GM23338 (cell line): Measurements from ENCODE around the gene AMPD2. TPM values are rescaled to one million over a fixed set of nuclear protein-coding genes. Genes with fewer than 3 reads are reported as not detected.

Experiments used
- ATAC-seq: fragments of 200-7000 bp; cut with Tn5 transposase; 3 replicates; pipeline ENCODE4 v1.9.1; 2020
- DNase-seq: peaks from one replicate; pipeline ENCODE4 v3.0.0-alpha.2; 2015; ENCODE audit warnings: low spot score
- H2AFZ ChIP-seq: fragments of 200-600 bp; sonication (generic); 2 replicates; pipeline ENCODE4 v1.8.0; 2016; ENCODE audit warnings: antibody characterized with exemption, mild to moderate bottlenecking, moderate library complexity
- H3F3A ChIP-seq: fragments of 200-600 bp; sonication (generic); replicated peaks from 2 replicates; pipeline ENCODE4 v1.8.0; 2017; ENCODE audit warnings: antibody characterized with exemption, mixed run types, low read depth
- H3K27ac ChIP-seq: fragments of 200-600 bp; sonication (generic); 2 replicates; pipeline ENCODE4 v1.6.1; 2016; ENCODE audit warnings: low read depth
- H3K27me3 ChIP-seq: fragments of 200-600 bp; sonication (generic); 2 replicates; pipeline ENCODE4 v1.8.0; 2016; ENCODE audit warnings: mild to moderate bottlenecking, mixed run types, moderate library complexity; ENCODE audit not compliant: insufficient read depth
- H3K36me3 ChIP-seq: fragments of 200-600 bp; sonication (generic); 2 replicates; pipeline ENCODE4 v1.8.0; 2016; ENCODE audit warnings: mild to moderate bottlenecking; ENCODE audit not compliant: insufficient read depth
- H3K4me1 ChIP-seq: fragments of 200-600 bp; sonication (generic); 2 replicates; pipeline ENCODE4 v1.8.0; 2016; ENCODE audit warnings: mild to moderate bottlenecking, moderate library complexity; ENCODE audit not compliant: insufficient read depth
- H3K4me2 ChIP-seq: fragments of 200-600 bp; sonication (generic); 2 replicates; pipeline ENCODE4 v1.7.1; 2017; ENCODE audit warnings: mixed run types
- H3K4me3 ChIP-seq: fragments of 200-600 bp; sonication (generic); 2 replicates; pipeline ENCODE4 v1.6.1; 2016; ENCODE audit warnings: mixed run types
- H3K79me2 ChIP-seq: fragments of 200-600 bp; sonication (generic); replicated peaks from 2 replicates; pipeline ENCODE4 v1.8.0; 2017; ENCODE audit warnings: mild to moderate bottlenecking; ENCODE audit not compliant: insufficient read depth
- H3K9me2 ChIP-seq: fragments of 200-600 bp; sonication (generic); 2 replicates; pipeline ENCODE4 v1.8.0; 2017; ENCODE audit not compliant: insufficient read depth
- H4K20me1 ChIP-seq: fragments of 200-600 bp; sonication (generic); replicated peaks from 2 replicates; pipeline ENCODE4 v1.8.0; 2017; ENCODE audit warnings: mild to moderate bottlenecking; ENCODE audit not compliant: insufficient read depth
- H3K27ac Mint-ChIP-seq: 2 replicates; pipeline ENCODE4 v1.8.0; 2020; ENCODE audit warnings: inconsistent platforms, mild to moderate bottlenecking, moderate library complexity, mixed read lengths
- H3K27me3 Mint-ChIP-seq: 3 replicates; pipeline ENCODE4 v1.8.0; 2022; ENCODE audit warnings: low read depth, mild to moderate bottlenecking, moderate library complexity, mixed read lengths, inconsistent platforms; ENCODE audit not compliant: insufficient read depth, poor library complexity
- H3K36me3 Mint-ChIP-seq: 3 replicates; pipeline ENCODE4 v1.8.0; 2021; ENCODE audit warnings: low read depth, mild to moderate bottlenecking, inconsistent platforms, moderate library complexity, mixed read lengths
- H3K4me1 Mint-ChIP-seq: 3 replicates; pipeline ENCODE4 v1.8.0; 2020; ENCODE audit warnings: mild to moderate bottlenecking, inconsistent platforms, mixed read lengths
- H3K4me3 Mint-ChIP-seq: 3 replicates; pipeline ENCODE4 v1.8.0; 2021; ENCODE audit warnings: moderate library complexity, mild to moderate bottlenecking, inconsistent platforms, mixed read lengths
- H3K9me3 Mint-ChIP-seq: 3 replicates; pipeline ENCODE4 v1.8.0; 2020; ENCODE audit warnings: moderate library complexity, mild to moderate bottlenecking, inconsistent platforms, mixed read lengths
- CREB1 ChIP-seq: fragments of 250-450 bp; sonication (Bioruptor Pico); IDR thresholded peaks from 2 replicates; pipeline ENCODE4 v1.5.0; 2020; ENCODE audit warnings: low read depth, mild to moderate bottlenecking, moderate library complexity
- CTCF ChIP-seq, 2 experiments: fragments of 200-600 bp in 1 of 2; sonication (generic) in 1 of 2; conservative IDR thresholded peaks; 2 replicates each; pipeline versions ENCODE4 v1.5.1 to v1.6.1; 2016 to 2017; ENCODE audit warnings: antibody characterized with exemption in 2 of 2, low read depth in 2 of 2, mild to moderate bottlenecking in 2 of 2, moderate library complexity in 1 of 2
- EZH2 ChIP-seq: fragments of 200-600 bp; sonication (generic); IDR thresholded peaks from one replicate; pipeline ENCODE4 v1.8.0; 2017; ENCODE audit warnings: antibody characterized with exemption, mild to moderate bottlenecking, low read depth; ENCODE audit not compliant: unreplicated experiment
- EZH2phosphoT487 ChIP-seq: fragments of 200-600 bp; sonication (generic); IDR thresholded peaks from one replicate; pipeline ENCODE4 v1.8.1; 2018; ENCODE audit warnings: antibody characterized with exemption; ENCODE audit not compliant: unreplicated experiment
- JUNB ChIP-seq: IDR thresholded peaks from one replicate; pipeline ENCODE4 v1.6.1; 2016; ENCODE audit warnings: antibody characterized with exemption; ENCODE audit not compliant: unreplicated experiment
- NANOG ChIP-seq: IDR thresholded peaks from 2 replicates; pipeline ENCODE4 v1.6.1; 2016; ENCODE audit warnings: antibody characterized with exemption, borderline replicate concordance
- POLR2AphosphoS5 ChIP-seq: IDR thresholded peaks from 2 replicates; pipeline ENCODE4 v1.6.1; 2016; ENCODE audit warnings: antibody characterized with exemption, low read depth
- REST ChIP-seq: IDR thresholded peaks from one replicate; pipeline ENCODE4 v1.6.1; 2018; ENCODE audit warnings: antibody characterized with exemption; ENCODE audit not compliant: unreplicated experiment
- STAT1 ChIP-seq: IDR thresholded peaks from one replicate; pipeline ENCODE4 v1.6.1; 2016; ENCODE audit warnings: antibody characterized with exemption; ENCODE audit not compliant: unreplicated experiment
- ZNF114 ChIP-seq: fragments of 250-450 bp; sonication (Bioruptor Pico); IDR thresholded peaks from 2 replicates; pipeline ENCODE4 v1.5.0; 2020; ENCODE audit warnings: mild to moderate bottlenecking, moderate library complexity
- ZNF331 ChIP-seq: fragments of 250-450 bp; sonication (Bioruptor Pico); IDR thresholded peaks from 2 replicates; pipeline ENCODE4 v1.5.0; 2020; ENCODE audit warnings: low read depth, mild to moderate bottlenecking, moderate library complexity
- polyA plus RNA-seq: library from polyadenylated mRNA; unstranded; fragments of >200 nt; fragmentation: Nextera tagmentation; extraction: Ambion mirVana; gene quantifications from 2 replicates; pipeline ENCODE4 v1.2.1, GENCODE V29; 2016
- total RNA-seq: library from RNA; depleted of rRNA; stranded (reverse); fragments of >200 nt; shearing (Covaris generic); gene quantifications from 2 replicates; pipeline ENCODE4 v1.2.3, GENCODE V29; 2014
- TF ChIP-seq, protein P1 (sequence below): IDR thresholded peaks from 2 replicates; pipeline ENCODE4 v1.6.1; 2016; ENCODE audit warnings: antibody characterized with exemption

The AMPD2 gene
- total and polyA plus RNA-seq, 2 experiments from 2014 or later: 24.5 to 62.1 TPM

DNA sequence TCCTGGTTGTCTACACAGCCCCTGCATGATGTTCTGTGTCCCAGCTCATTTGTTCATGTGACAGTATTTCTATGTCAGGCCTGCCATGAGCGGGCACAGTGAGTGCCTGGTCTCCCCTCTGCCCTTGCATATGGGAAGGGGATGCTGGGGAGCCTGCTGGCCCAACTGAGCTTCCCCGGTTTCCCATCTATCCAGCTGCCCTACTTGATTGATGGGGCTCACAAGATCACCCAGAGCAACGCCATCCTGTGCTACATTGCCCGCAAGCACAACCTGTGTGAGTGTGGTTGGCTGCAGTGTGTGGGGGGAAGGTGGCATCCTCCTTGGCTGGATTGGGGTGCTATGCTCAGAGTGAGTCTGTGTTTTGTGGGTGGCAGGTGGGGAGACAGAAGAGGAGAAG lies 37.8 kb downstream of the AMPD2 start (continued):
- TF ChIP-seq POLR2AphosphoS5 (no peak), JUNB (no peak), EZH2phosphoT487 (no peak), CREB1 (CRISPR knock-in tag) (no peak), STAT1 (no peak), CTCF (conservative IDR thresholded peaks at IDR 0.05; ENCODE audit: low read depth in 2 of 2) (no peak), ZNF114 (CRISPR knock-in tag) (no peak), EZH2 (no peak), ZNF331 (CRISPR knock-in tag) (no peak), NANOG (no peak)
- TF ChIP-seq, protein P1, sequence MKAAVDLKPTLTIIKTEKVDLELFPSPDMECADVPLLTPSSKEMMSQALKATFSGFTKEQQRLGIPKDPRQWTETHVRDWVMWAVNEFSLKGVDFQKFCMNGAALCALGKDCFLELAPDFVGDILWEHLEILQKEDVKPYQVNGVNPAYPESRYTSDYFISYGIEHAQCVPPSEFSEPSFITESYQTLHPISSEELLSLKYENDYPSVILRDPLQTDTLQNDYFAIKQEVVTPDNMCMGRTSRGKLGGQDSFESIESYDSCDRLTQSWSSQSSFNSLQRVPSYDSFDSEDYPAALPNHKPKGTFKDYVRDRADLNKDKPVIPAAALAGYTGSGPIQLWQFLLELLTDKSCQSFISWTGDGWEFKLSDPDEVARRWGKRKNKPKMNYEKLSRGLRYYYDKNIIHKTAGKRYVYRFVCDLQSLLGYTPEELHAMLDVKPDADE: no peak

DNA sequence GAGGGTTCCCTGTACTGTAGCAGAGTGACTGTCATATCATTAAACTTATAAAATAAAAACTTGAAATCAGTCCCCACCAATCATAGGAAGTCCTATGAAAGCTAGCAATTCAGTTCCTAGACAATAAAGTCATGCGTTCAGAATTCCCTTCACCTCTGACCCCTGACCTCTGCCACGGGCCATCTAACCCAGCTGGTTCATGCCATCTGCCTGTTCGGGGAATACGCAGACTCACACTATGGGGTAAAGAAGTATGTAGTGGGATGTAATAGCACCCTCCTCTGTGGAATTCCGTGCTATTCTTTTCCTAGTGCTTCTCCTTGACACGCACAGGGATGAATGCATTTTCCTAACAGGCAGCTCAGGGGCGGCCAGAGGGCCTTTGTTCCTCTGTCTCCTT lies 38.3 kb downstream of the AMPD2 start:
- Histone ChIP-seq H4K20me1 (no peaks in the 10 kb centered on the region; the same call in 1 of the 2 replicates), H3F3A (peaks cover 6% of the 10 kb centered on the region), H3K4me1 (peaks cover 10% of the 10 kb centered on the region; the same call in 1 of the 2 replicates), H2AFZ (no peak overlapping the region), H3K36me3 (no peaks in the 10 kb centered on the region), H3K9me2 (no peaks in the 10 kb centered on the region), H3K79me2 (no peaks in the 10 kb centered on the region), H3K4me3 (no peak overlapping the region), H3K4me2 (no peak overlapping the region), H3K27ac (no peak overlapping the region), H3K27me3 (peaks cover 18% of the 10 kb centered on the region)
- Mint-ChIP-seq H3K27ac (no peak overlapping the region), H3K9me3 (no peaks in the 10 kb centered on the region), H3K4me1 (peaks cover 11% of the 10 kb centered on the region), H3K27me3 (peaks cover 11% of the 10 kb centered on the region), H3K36me3 (no peaks in the 10 kb centered on the region), H3K4me3 (no peak overlapping the region)
- DNase-seq: no peak
- no peak for ATAC-seq
- TF ChIP-seq POLR2AphosphoS5: no peak
- TF ChIP-seq CREB1 (CRISPR knock-in tag): no peak
- TF ChIP-seq REST: no peak
- TF ChIP-seq ZNF331 (CRISPR knock-in tag): no peak
- TF ChIP-seq EZH2: no peak
- no peak for TF ChIP-seq STAT1
- TF ChIP-seq CTCF (conservative IDR thresholded peaks at IDR 0.05; ENCODE audit: low read depth in 2 of 2): no peak
